Left hindlimb (tissue), 1 donor: ENCODE measurements around the gene TTC7B.
A peak's percentile ranks its signal among the peaks of the same experiment; 100 is the strongest.

Source experiments
- DNase-seq: peaks from one replicate; pipeline ENCODE4 v3.0.0-alpha.2; 2018

The TTC7B gene

GRCh38 chr14:90666571-90666970 lies 149.7 kb downstream of the TTC7B start:
- DNase-seq = no peak

- DNase-seq = no peak
Measured at GRCh38 chr14:90665321-90666000, 150.8 kb downstream of the TTC7B start.

- DNase-seq = no peak
Measured at GRCh38 chr14:90664911-90665310, 151.3 kb downstream of the TTC7B start.

- no peak for DNase-seq
Measured at GRCh38 chr14:90663680-90664079, 152.6 kb downstream of the TTC7B start.

GRCh38 chr14:90663140-90663539 lies 153.1 kb downstream of the TTC7B start:
- DNase-seq = no peak

- DNase-seq = no peak
Measured at GRCh38 chr14:90661866-90662265, 154.4 kb downstream of the TTC7B start.

- no peak for DNase-seq
Measured at GRCh38 chr14:90660865-90661570, 155.2 kb downstream of the TTC7B start.

GRCh38 chr14:90659156-90659555 lies 157.1 kb downstream of the TTC7B start:
- DNase-seq = no peak

GRCh38 chr14:90658541-90658967 lies 157.7 kb downstream of the TTC7B start:
- no peak for DNase-seq

- DNase-seq = no peak
Measured at GRCh38 chr14:90656973-90657372, 159.3 kb downstream of the TTC7B start.

- DNase-seq = no peak
Measured at GRCh38 chr14:90655829-90656228, 160.4 kb downstream of the TTC7B start.

- no peak for DNase-seq
Measured at GRCh38 chr14:90654831-90655276, 161.4 kb downstream of the TTC7B start.

- DNase-seq = no peak
Measured at GRCh38 chr14:90652626-90653025, 163.6 kb downstream of the TTC7B start.

GRCh38 chr14:90651976-90652560 lies 164.2 kb downstream of the TTC7B start:
- DNase-seq = no peak

- no peak for DNase-seq
Measured at GRCh38 chr14:90651271-90651804, 164.9 kb downstream of the TTC7B start.

GRCh38 chr14:90649557-90650135 lies 166.6 kb downstream of the TTC7B start:
- DNase-seq = no peak

- DNase-seq = no peak
Measured at GRCh38 chr14:90649083-90649482, 167.1 kb downstream of the TTC7B start.

GRCh38 chr14:90648421-90648820 lies 167.8 kb downstream of the TTC7B start:
- DNase-seq = no peak

GRCh38 chr14:90647473-90648005 lies 168.7 kb downstream of the TTC7B start:
- DNase-seq = no peak

GRCh38 chr14:90645842-90646443 lies 170.3 kb downstream of the TTC7B start:
- peak; percentile 61 for DNase-seq

GRCh38 chr14:90644882-90645281 lies 171.3 kb downstream of the TTC7B start:
- no peak for DNase-seq

- DNase-seq = no peak
Measured at GRCh38 chr14:90643982-90644670, 172.1 kb downstream of the TTC7B start.
